Tibial nerve (tissue), 4 donors: ENCODE results near the gene COPG2.

Source experiments
- CTCF ChIP-seq, 5 experiments: fragments of 200-600 bp in 3 of 5; fragments of 450-650 bp in 2 of 5; sonication (generic) in 3 of 5; IDR thresholded peaks; one replicate each; pipeline ENCODE4 v1.5.1; 2016 to 2019; ENCODE audit warnings: antibody characterized with exemption in 5 of 5, mild to moderate bottlenecking in 3 of 5, moderate library complexity in 2 of 5
- EP300 ChIP-seq, 2 donors: sonication (generic); formaldehyde crosslinking; IDR thresholded peaks; one replicate each; pipeline ENCODE4 v1.6.1; 2017; ENCODE audit warnings: antibody characterized with exemption in 2 of 2, mild to moderate bottlenecking in 1 of 2

GRCh38 chr7:130500910-130501309 is 167.6 kb downstream of the COPG2 start:
- TF ChIP-seq EP300 (IDR thresholded peaks at IDR 0.05) (no peak), CTCF (IDR thresholded peaks at IDR 0.05) (no peak)
